Measurements from ENCODE around the gene LIMS1.
"Not testable (repeated sequence)": the region's sequence is repeated elsewhere in the genome, so short reads cannot be mapped to it uniquely, and the experiment has no call there.

The LIMS1 gene

GRCh38 chr2:108552566-108552965, 18.3 kb downstream of the LIMS1 start:
- DNase-seq (ENCODE audit: low read depth in 2 of 2) = no peak

- DNase-seq (ENCODE audit: low read depth in 2 of 2) = no peak
These were observed 19.1 kb downstream of the LIMS1 start for GRCh38 chr2:108553209-108553919.

- no peak for DNase-seq (ENCODE audit: low read depth in 2 of 2)
These were observed 20.3 kb downstream of the LIMS1 start for GRCh38 chr2:108554528-108554927.

- DNase-seq (ENCODE audit: low read depth in 2 of 2) = no peak
These were observed 21.3 kb downstream of the LIMS1 start for GRCh38 chr2:108555572-108555971.

- not testable (repeated sequence) for DNase-seq (ENCODE audit: low read depth in 2 of 2)
These were observed 22.3 kb downstream of the LIMS1 start for GRCh38 chr2:108556581-108556980.

GRCh38 chr2:108560241-108560811, 26.1 kb downstream of the LIMS1 start:
- DNase-seq (ENCODE audit: low read depth in 2 of 2) = no peak

GRCh38 chr2:108560895-108561530, 26.7 kb downstream of the LIMS1 start:
- no peak for DNase-seq (ENCODE audit: low read depth in 2 of 2)

GRCh38 chr2:108562274-108562673, 28.0 kb downstream of the LIMS1 start:
- no peak for DNase-seq (ENCODE audit: low read depth in 2 of 2)

GRCh38 chr2:108564510-108564909, 30.2 kb downstream of the LIMS1 start:
- DNase-seq (ENCODE audit: low read depth in 2 of 2) = no peak

- DNase-seq (ENCODE audit: low read depth in 2 of 2) = no peak
These were observed 31.6 kb downstream of the LIMS1 start for GRCh38 chr2:108565778-108566375.

GRCh38 chr2:108570416-108570815, 36.1 kb downstream of the LIMS1 start:
- no peak for DNase-seq (ENCODE audit: low read depth in 2 of 2)

GRCh38 chr2:108571286-108571685, 37.0 kb downstream of the LIMS1 start:
- no peak for DNase-seq (ENCODE audit: low read depth in 2 of 2)

- DNase-seq (ENCODE audit: low read depth in 2 of 2) = no peak
These were observed 38.8 kb downstream of the LIMS1 start for GRCh38 chr2:108573061-108573460.

- DNase-seq (ENCODE audit: low read depth in 2 of 2) = no peak
These were observed 40.1 kb downstream of the LIMS1 start for GRCh38 chr2:108574332-108574731.

- DNase-seq (ENCODE audit: low read depth in 2 of 2) = no peak
These were observed 41.1 kb downstream of the LIMS1 start for GRCh38 chr2:108575132-108575966.

GRCh38 chr2:108577099-108577498, 42.8 kb downstream of the LIMS1 start:
- DNase-seq (ENCODE audit: low read depth in 2 of 2) = no peak

GRCh38 chr2:108579623-108580022, 45.4 kb downstream of the LIMS1 start:
- DNase-seq (ENCODE audit: low read depth in 2 of 2) = no peak

- DNase-seq (ENCODE audit: low read depth in 2 of 2) = no peak
These were observed 45.8 kb downstream of the LIMS1 start for GRCh38 chr2:108580050-108580449.

- no peak for DNase-seq (ENCODE audit: low read depth in 2 of 2)
These were observed 49.7 kb downstream of the LIMS1 start for GRCh38 chr2:108583903-108584520.

GRCh38 chr2:108585436-108585835, 51.2 kb downstream of the LIMS1 start:
- no peak for DNase-seq (ENCODE audit: low read depth in 2 of 2)

GRCh38 chr2:108586116-108586515, 51.8 kb downstream of the LIMS1 start:
- DNase-seq (ENCODE audit: low read depth in 2 of 2) = no peak
